Fibroblast of lung (primary cell): ENCODE data around the gene STXBP5L. TPM values are rescaled to one million over a fixed set of nuclear protein-coding genes. Genes with fewer than 3 reads are reported as not detected.

ENCODE experiments used
- DNase-seq, 2 donors: peaks; one replicate each; pipeline versions ENCODE4 v3.0.0 to v3.0.0-alpha.2; 2010; ENCODE audit warnings: low read depth in 2 of 2
- H2AFZ ChIP-seq: 2 replicates; pipeline ENCODE4 v1.5.1; 2012; ENCODE audit warnings: low read length, control low read depth, inconsistent platforms
- H3K27ac ChIP-seq: 2 replicates; pipeline ENCODE4 v1.5.1; 2011; ENCODE audit warnings: low read length, control low read depth; ENCODE audit not compliant: insufficient read depth
- H3K27me3 ChIP-seq: 2 replicates; pipeline ENCODE4 v1.5.1; 2011; ENCODE audit warnings: mild to moderate bottlenecking, low read length; ENCODE audit not compliant: control insufficient read depth, insufficient read depth
- H3K36me3 ChIP-seq: 2 replicates; pipeline ENCODE4 v1.5.1; 2011; ENCODE audit warnings: low read length; ENCODE audit not compliant: control insufficient read depth, insufficient read depth
- H3K4me1 ChIP-seq: 2 replicates; pipeline ENCODE4 v1.5.1; 2011; ENCODE audit warnings: low read length; ENCODE audit not compliant: control insufficient read depth, insufficient read depth; ENCODE audit errors: extremely low read depth
- H3K4me2 ChIP-seq: 2 replicates; pipeline ENCODE4 v1.5.1; 2011; ENCODE audit warnings: low read length, control low read depth; ENCODE audit not compliant: insufficient read depth; ENCODE audit errors: extremely low read depth
- H3K4me3 ChIP-seq, 4 experiments: fragments of 200-600 bp in 1 of 4; sonication (generic) in 1 of 4; replicated peaks in 1 of 4; 2 replicates each; pipeline ENCODE4 v1.5.1; 2011 to 2016; ENCODE audit warnings: low read length in 4 of 4, low read depth in 3 of 4, mild to moderate bottlenecking in 3 of 4, control low read depth in 2 of 4, inconsistent platforms in 1 of 4, mixed read lengths in 1 of 4; ENCODE audit not compliant: insufficient read depth in 1 of 4; ENCODE audit errors: control extremely low read depth in 1 of 4
- H3K79me2 ChIP-seq: 2 replicates; pipeline ENCODE4 v1.5.1; 2012; ENCODE audit warnings: mild to moderate bottlenecking, low read length, inconsistent platforms; ENCODE audit not compliant: control insufficient read depth, insufficient read depth
- H3K9ac ChIP-seq: 2 replicates; pipeline ENCODE4 v1.5.1; 2011; ENCODE audit warnings: mild to moderate bottlenecking, low read length, control low read depth; ENCODE audit not compliant: insufficient read depth
- H3K9me3 ChIP-seq: 2 replicates; pipeline ENCODE4 v1.5.1; 2012; ENCODE audit warnings: low read depth, low read length; ENCODE audit not compliant: control insufficient read depth, insufficient read depth
- H4K20me1 ChIP-seq: 2 replicates; pipeline ENCODE4 v1.5.1; 2011; ENCODE audit warnings: low read length; ENCODE audit not compliant: control insufficient read depth, insufficient read depth; ENCODE audit errors: extremely low read depth
- EZH2 ChIP-seq: IDR thresholded peaks from 2 replicates; pipeline ENCODE4 v1.5.1; 2012; ENCODE audit warnings: low read length, control low read depth, mild to moderate bottlenecking; ENCODE audit errors: missing control alignments
- polyA plus RNA-seq, 2 donors: library from polyadenylated mRNA; depleted of rRNA in 1 of 2; stranded (reverse) in 1 of 2; unstranded in 1 of 2; fragments of >200 nt; gene quantifications; 2 replicates each; pipeline ENCODE4 v1.2.1, GENCODE V29; 2011 to 2012; ENCODE audit warnings: missing spikeins in 1 of 2
- total RNA-seq: library from RNA; depleted of rRNA; stranded (reverse); fragments of >200 nt; gene quantifications from 2 replicates; pipeline ENCODE4 v1.2.1, GENCODE V29; 2014
- TF ChIP-seq, protein P1 (sequence below), 2 donors: IDR thresholded peaks in 1 of 2; conservative IDR thresholded peaks in 1 of 2; 1 replicate in 1 of 2; 2 replicates in 1 of 2; pipeline ENCODE4 v1.5.1; 2011 to 2012; ENCODE audit warnings: low read length in 2 of 2, control low read depth in 1 of 2, inconsistent platforms in 1 of 2, low read depth in 1 of 2, mild to moderate bottlenecking in 1 of 2

Gene STXBP5L
- total and polyA plus RNA-seq, 2 donors (not counting 1 experiment from before 2014, with no cell fraction given) = not detected

DNA sequence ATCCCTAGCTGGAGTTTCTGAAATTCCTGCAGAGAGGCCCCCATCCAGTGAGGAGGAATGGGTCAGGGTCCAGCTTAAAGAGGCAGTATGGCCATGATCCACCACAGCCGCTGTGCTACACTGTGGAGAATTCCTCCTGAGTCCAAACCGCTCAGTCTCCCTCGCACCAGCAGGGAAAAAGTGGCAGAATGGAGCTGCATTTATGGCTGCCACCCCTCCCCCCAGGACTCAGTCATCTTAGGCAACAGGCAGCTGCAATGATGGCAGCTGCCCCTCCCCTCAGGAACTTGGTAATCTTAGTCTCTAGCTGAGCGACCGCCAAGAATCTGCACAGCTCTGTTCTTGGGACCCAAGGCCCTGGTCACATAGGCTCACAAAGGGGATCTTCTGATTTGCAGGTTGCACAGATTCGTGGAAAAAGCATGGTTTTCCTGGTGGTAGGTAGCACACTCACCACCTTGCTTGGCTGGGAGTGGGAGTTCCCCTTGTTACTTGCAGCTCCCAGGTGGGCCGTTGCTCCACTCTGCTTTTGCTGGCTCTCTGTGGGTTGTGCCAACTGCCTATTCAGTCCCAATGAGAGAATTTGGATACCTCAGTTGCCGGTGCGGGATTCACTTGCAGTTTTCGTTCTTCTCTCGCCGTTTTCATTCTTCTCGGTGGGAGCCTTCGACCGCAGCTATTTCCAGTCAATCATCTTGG lies 204.1 kb downstream of the STXBP5L start:
- Histone ChIP-seq H3K36me3 (no peaks in the 10 kb centered on the region), H4K20me1 (no peaks in the 10 kb centered on the region), H3K4me1 (no peaks in the 10 kb centered on the region), H3K27ac (no peak overlapping the region), H3K9me3 (no peaks in the 10 kb centered on the region), H3K9ac (no peak overlapping the region), H3K4me3 (no peak overlapping the region), H2AFZ (no peak overlapping the region), H3K4me2 (no peak overlapping the region), H3K27me3 (no peaks in the 10 kb centered on the region), H3K79me2 (no peaks in the 10 kb centered on the region)
- no peak for TF ChIP-seq EZH2
- TF ChIP-seq, protein P1, sequence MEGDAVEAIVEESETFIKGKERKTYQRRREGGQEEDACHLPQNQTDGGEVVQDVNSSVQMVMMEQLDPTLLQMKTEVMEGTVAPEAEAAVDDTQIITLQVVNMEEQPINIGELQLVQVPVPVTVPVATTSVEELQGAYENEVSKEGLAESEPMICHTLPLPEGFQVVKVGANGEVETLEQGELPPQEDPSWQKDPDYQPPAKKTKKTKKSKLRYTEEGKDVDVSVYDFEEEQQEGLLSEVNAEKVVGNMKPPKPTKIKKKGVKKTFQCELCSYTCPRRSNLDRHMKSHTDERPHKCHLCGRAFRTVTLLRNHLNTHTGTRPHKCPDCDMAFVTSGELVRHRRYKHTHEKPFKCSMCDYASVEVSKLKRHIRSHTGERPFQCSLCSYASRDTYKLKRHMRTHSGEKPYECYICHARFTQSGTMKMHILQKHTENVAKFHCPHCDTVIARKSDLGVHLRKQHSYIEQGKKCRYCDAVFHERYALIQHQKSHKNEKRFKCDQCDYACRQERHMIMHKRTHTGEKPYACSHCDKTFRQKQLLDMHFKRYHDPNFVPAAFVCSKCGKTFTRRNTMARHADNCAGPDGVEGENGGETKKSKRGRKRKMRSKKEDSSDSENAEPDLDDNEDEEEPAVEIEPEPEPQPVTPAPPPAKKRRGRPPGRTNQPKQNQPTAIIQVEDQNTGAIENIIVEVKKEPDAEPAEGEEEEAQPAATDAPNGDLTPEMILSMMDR (conservative IDR thresholded peaks at IDR 0.05 in 1 of 2, IDR thresholded peaks at IDR 0.05 in 1 of 2; ENCODE audit: low read depth in 1 of 2, low read length in 2 of 2) = no peak
- no peak for DNase-seq

DNA sequence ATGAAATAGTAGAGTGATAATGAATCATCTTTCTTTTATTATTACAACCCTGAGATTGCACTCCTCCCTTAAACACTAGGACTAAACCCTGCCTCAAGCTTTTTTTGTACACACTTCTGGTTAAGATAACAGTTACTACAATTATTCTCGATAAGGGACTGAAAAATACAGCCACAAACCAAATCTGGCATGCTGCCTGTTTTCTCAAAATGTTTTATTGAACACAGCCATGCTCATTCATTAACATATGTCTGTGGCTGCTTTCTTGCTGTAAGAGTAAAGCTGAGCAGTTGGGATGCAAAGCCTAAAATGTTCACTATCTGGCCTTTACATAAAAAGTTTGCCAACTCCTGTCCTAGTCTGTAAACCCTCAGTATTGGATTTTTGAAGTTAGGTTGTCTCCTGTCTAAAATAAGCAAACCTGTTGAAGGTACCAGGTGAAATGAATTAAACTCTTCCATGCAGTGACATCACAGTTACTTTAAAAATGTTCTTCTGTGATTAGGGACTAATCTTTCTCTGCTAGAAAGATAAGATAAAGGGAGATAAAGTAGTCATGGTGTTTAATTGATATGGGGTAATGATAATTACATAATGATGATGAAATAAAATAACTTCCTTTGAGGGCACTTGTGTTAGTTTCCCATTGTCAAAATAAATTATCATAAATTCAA lies 218.2 kb downstream of the STXBP5L start:
- DNase-seq = peak in 1 of 2 donors; percentile 30
- Histone ChIP-seq H3K9ac (no peak overlapping the region), H2AFZ (no peak overlapping the region)

DNA sequence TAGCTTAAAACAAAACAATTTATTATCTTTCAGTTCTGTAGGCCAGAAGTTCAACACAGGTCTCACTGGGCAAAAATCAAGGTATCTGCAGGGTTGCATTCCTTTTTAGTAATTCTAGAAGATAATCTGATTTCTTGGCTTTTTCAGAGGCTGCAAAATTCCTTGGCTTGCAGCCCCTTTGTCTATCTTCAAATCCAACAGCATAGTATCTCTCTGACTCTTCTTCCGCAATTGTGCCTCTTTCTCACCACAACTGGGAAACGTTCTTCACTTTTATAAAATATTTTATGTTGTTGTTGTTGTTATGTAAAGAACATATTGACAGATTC lies 218.7 kb downstream of the STXBP5L start:
- no peak overlapping the region for H2AFZ ChIP-seq
- no peak overlapping the region for H3K9ac ChIP-seq
- H4K20me1 ChIP-seq = no peaks in the 10 kb centered on the region
- no peak overlapping the region for H3K27ac ChIP-seq
- TF ChIP-seq, protein P1 (conservative IDR thresholded peaks at IDR 0.05 in 1 of 2, IDR thresholded peaks at IDR 0.05 in 1 of 2; ENCODE audit: low read depth in 1 of 2, low read length in 2 of 2) = no peak
- no peak for TF ChIP-seq EZH2
- H3K4me2 ChIP-seq = no peak overlapping the region
- H3K36me3 ChIP-seq = no peaks in the 10 kb centered on the region
- DNase-seq = no peak
- H3K9me3 ChIP-seq = no peaks in the 10 kb centered on the region
- H3K79me2 ChIP-seq = no peaks in the 10 kb centered on the region
- no peaks in the 10 kb centered on the region for H3K4me1 ChIP-seq
- no peak overlapping the region for H3K4me3 ChIP-seq
- H3K27me3 ChIP-seq = no peaks in the 10 kb centered on the region

More for the DNA sequence above, 218.2 kb downstream of the STXBP5L start:
- Histone ChIP-seq H3K79me2 (no peaks in the 10 kb centered on the region), H3K27ac (no peak overlapping the region), H3K27me3 (no peaks in the 10 kb centered on the region), H3K4me2 (no peak overlapping the region), H3K4me1 (no peaks in the 10 kb centered on the region), H3K9me3 (no peaks in the 10 kb centered on the region), H4K20me1 (no peaks in the 10 kb centered on the region), H3K36me3 (no peaks in the 10 kb centered on the region), H3K4me3 (no peak overlapping the region)
- TF ChIP-seq EZH2 = no peak
- TF ChIP-seq, protein P1 (conservative IDR thresholded peaks at IDR 0.05 in 1 of 2, IDR thresholded peaks at IDR 0.05 in 1 of 2; ENCODE audit: low read depth in 1 of 2, low read length in 2 of 2) = no peak
